ENCODE results near the gene CACFD1. TPM values are rescaled to one million over a fixed set of nuclear protein-coding genes. Genes with fewer than 3 reads are reported as not detected.
A peak's percentile ranks its signal among the peaks of the same experiment; 100 is the strongest.

CACFD1 gene
- total and polyA plus RNA-seq, 2 of the 13 experiments (the other 11 are each of a cell fraction or from before 2014, with no cell fraction given): 13.8 to 14.6 TPM

DNA sequence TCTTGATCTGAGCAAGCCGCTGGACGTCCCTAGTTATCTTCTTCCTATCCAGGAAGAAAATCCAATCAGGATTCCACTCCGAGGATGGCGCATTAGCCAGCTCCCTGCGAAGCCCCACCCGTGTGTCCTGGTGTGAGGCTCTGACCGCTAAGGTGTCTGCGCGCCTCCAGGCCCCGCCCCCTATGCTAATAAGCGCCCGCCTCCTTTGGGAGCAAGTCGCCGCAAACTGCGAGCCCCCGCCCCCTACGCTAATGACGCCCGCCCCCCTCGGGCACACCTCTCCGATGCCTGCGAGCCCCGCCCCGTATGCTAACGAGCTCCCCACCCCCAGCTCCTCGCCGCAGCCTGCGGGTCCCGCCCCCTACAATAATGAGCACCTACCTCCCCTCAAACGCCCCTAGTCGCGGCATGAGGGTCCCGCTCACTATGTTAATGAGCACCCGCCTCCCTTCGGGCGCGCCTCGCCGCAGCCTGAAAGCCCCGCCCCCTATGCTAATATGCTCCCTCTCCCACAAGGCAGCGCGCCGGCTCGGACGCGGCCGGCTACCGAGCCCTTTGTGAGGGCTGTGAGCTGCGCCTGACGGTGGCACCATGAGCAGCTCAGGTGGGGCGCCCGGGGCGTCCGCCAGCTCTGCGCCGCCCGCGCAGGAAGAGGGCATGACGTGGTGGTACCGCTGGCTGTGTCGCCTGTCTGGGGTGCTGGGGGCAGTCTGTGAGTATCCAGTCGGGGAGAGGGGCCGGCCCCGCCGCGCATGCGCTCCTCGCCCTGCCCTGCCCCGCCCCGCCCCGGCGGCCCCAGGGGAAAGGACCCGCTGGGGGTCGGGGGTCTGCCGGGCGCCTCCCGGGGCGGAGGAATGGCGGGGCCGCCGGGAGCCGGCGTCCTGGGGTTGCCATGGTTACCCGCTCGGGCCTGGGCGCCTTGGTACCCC is at the start of gene CACFD1 (continued):
- no peak for TF ChIP-seq CENPX (CRISPR knock-in tag; IDR thresholded peaks at IDR 0.05)
- TF ChIP-seq ATAD3A (CRISPR knock-in tag; IDR thresholded peaks at IDR 0.05): no peak
- TF ChIP-seq ZBTB14 (CRISPR knock-in tag; IDR thresholded peaks at IDR 0.05): no peak
- TF ChIP-seq HOXA7 (CRISPR knock-in tag; IDR thresholded peaks at IDR 0.05): no peak
- 0 out of 2 replicates have a peak, but pooled peaks have one; percentile 9 for TF ChIP-seq ZNF740 (CRISPR knock-in tag; IDR thresholded peaks at IDR 0.05)
- TF ChIP-seq ZNF335 (CRISPR knock-in tag; IDR thresholded peaks at IDR 0.05): no peak
- no peak; the same call in 1 of the 2 replicates for TF ChIP-seq ZNF546 (CRISPR knock-in tag; conservative IDR thresholded peaks at IDR 0.05)
- no peak for TF ChIP-seq ZNF614 (CRISPR knock-in tag; IDR thresholded peaks at IDR 0.05; ENCODE audit: borderline replicate concordance)
- TF ChIP-seq ZFP91 (CRISPR knock-in tag; IDR thresholded peaks at IDR 0.05; ENCODE audit: borderline replicate concordance): no peak
- TF ChIP-seq JUN (CRISPR knock-in tag; IDR thresholded peaks at IDR 0.05): no peak
- no peak; the same call in 1 of the 2 replicates for TF ChIP-seq ARNTL (CRISPR knock-in tag; IDR thresholded peaks at IDR 0.05)
- no peak; the same call in 1 of the 2 replicates for TF ChIP-seq ZNF772 (CRISPR knock-in tag; IDR thresholded peaks at IDR 0.05)
- TF ChIP-seq CEBPB (IDR thresholded peaks at IDR 0.05; ENCODE audit: borderline replicate concordance, low read depth, low read length): no peak
- TF ChIP-seq ZNF317 (CRISPR knock-in tag; IDR thresholded peaks at IDR 0.05): no peak
- TF ChIP-seq ZSCAN31 (CRISPR knock-in tag; IDR thresholded peaks at IDR 0.05; ENCODE audit: low read depth): no peak
- no peak for TF ChIP-seq SOX5 (CRISPR knock-in tag; IDR thresholded peaks at IDR 0.05; ENCODE audit: borderline replicate concordance)
- no peak for TF ChIP-seq ETV6 (CRISPR knock-in tag; conservative IDR thresholded peaks at IDR 0.05)
- no peak for TF ChIP-seq TARDBP (CRISPR knock-in tag; IDR thresholded peaks at IDR 0.05)
- TF ChIP-seq ZNF205 (CRISPR knock-in tag; IDR thresholded peaks at IDR 0.05): no peak
- no peak for TF ChIP-seq LCORL (IDR thresholded peaks at IDR 0.05)
- TF ChIP-seq LCORL (CRISPR knock-in tag; IDR thresholded peaks at IDR 0.05): no peak; the same call in 1 of the 2 replicates
- peak; percentile 64; the same call in 1 of the 2 replicates for TF ChIP-seq TAF1 (CRISPR knock-in tag; IDR thresholded peaks at IDR 0.05)
- TF ChIP-seq ZNF350 (CRISPR knock-in tag; IDR thresholded peaks at IDR 0.05; ENCODE audit: borderline replicate concordance, low read depth): no peak
- no peak for TF ChIP-seq SCMH1 (CRISPR knock-in tag; IDR thresholded peaks at IDR 0.05; ENCODE audit: borderline replicate concordance)
- no peak for TF ChIP-seq ZBTB26 (CRISPR knock-in tag; IDR thresholded peaks at IDR 0.05; ENCODE audit: borderline replicate concordance)
- TF ChIP-seq SP1 (IDR thresholded peaks at IDR 0.05): no peak
- peak; percentile 72 for TF ChIP-seq SP1 (CRISPR knock-in tag; IDR thresholded peaks at IDR 0.05)
- no peak for TF ChIP-seq REL (CRISPR knock-in tag; conservative IDR thresholded peaks at IDR 0.05)

Measured in HepG2 (cell line).